Panc1 (cell line): Measurements from ENCODE around the gene JUND. TPM values are rescaled to one million over a fixed set of nuclear protein-coding genes. Genes with fewer than 3 reads are reported as not detected.
A peak's percentile ranks its signal among the peaks of the same experiment; 100 is the strongest.

ENCODE experiments used
- ATAC-seq: fragments of 200-7000 bp; cut with Tn5 transposase; 2 replicates; pipeline ENCODE4 v1.9.1; 2020; ENCODE audit warnings: mild to moderate bottlenecking, moderate library complexity
- BruUV-seq: library from RNA; stranded (reverse); fragments of 400-500 nt; replicated peaks from 2 replicates; lab custom pipeline; 2021; lab: Mats Ljungman, UMichigan
- CTCF ChIA-PET: fragments of 300-600 bp; sonication (Branson Sonifier 250); formaldehyde crosslinking; loops from one replicate; lab custom pipeline; 2022; ENCODE audit warnings: antibody characterized with exemption; lab: Charles Lee
- POLR2A ChIA-PET: fragments of 300-600 bp; sonication (Branson Sonifier 250); formaldehyde crosslinking; loops from one replicate; lab custom pipeline; 2022; ENCODE audit warnings: antibody characterized with exemption; lab: Charles Lee
- DNase-seq: peaks from one replicate; pipeline ENCODE4 v3.0.0-alpha.2; 2010; ENCODE audit warnings: low read depth, low spot score
- H3K27ac ChIP-seq: 2 replicates; pipeline ENCODE4 v1.5.1; 2011; ENCODE audit warnings: mild to moderate bottlenecking, low read length, inconsistent platforms
- H3K27me3 ChIP-seq: fragments of 200-500 bp; sonication (Bioruptor generic); 2 replicates; pipeline ENCODE4 v1.6.0; 2014; ENCODE audit warnings: low read length, inconsistent platforms; ENCODE audit not compliant: control insufficient read depth, insufficient read depth
- H3K36me3 ChIP-seq: fragments of 200-500 bp; sonication (Bioruptor generic); 2 replicates; pipeline ENCODE4 v1.5.1; 2014; ENCODE audit warnings: inconsistent platforms, mild to moderate bottlenecking, low read length, moderate library complexity; ENCODE audit not compliant: control insufficient read depth, insufficient read depth
- H3K4me1 ChIP-seq: 2 replicates; pipeline ENCODE4 v1.5.1; 2011; ENCODE audit warnings: inconsistent platforms, mild to moderate bottlenecking, low read length, moderate library complexity; ENCODE audit not compliant: control insufficient read depth, insufficient read depth
- H3K4me3 ChIP-seq, 2 experiments: 2 replicates each; pipeline ENCODE4 v1.5.1; 2011 to 2012; ENCODE audit warnings: low read depth in 2 of 2, low read length in 2 of 2, mild to moderate bottlenecking in 2 of 2, inconsistent platforms in 1 of 2, moderate library complexity in 1 of 2
- H3K9me3 ChIP-seq: fragments of 200-500 bp; sonication (Bioruptor generic); 2 replicates; pipeline ENCODE4 v1.5.1; 2014; ENCODE audit warnings: low read depth, mild to moderate bottlenecking, inconsistent platforms, low read length, moderate library complexity; ENCODE audit not compliant: control insufficient read depth, insufficient read depth
- CTCF ChIP-seq: fragments of 450-650 bp; IDR thresholded peaks from 2 replicates; pipeline ENCODE4 v1.5.1; 2017; ENCODE audit warnings: mild to moderate bottlenecking
- POLR2AphosphoS5 ChIP-seq: IDR thresholded peaks from 2 replicates; pipeline ENCODE4 v1.6.1; 2012; ENCODE audit warnings: mild to moderate bottlenecking, low read depth, low read length, moderate library complexity
- REST ChIP-seq, 2 experiments: IDR thresholded peaks; 2 replicates each; pipeline ENCODE4 v1.6.1; 2011 to 2012; ENCODE audit warnings: low read depth in 2 of 2, control low read depth in 1 of 2, low read length in 1 of 2, mild to moderate bottlenecking in 1 of 2, moderate library complexity in 1 of 2; ENCODE audit not compliant: insufficient read depth in 1 of 2
- SIN3A ChIP-seq: IDR thresholded peaks from 2 replicates; pipeline ENCODE4 v1.6.1; 2012; ENCODE audit warnings: low read depth, mild to moderate bottlenecking, low read length, moderate library complexity, borderline replicate concordance; ENCODE audit not compliant: insufficient read depth
- TCF7L2 ChIP-seq: IDR thresholded peaks from 2 replicates; pipeline ENCODE4 v1.6.1; 2011; ENCODE audit warnings: mild to moderate bottlenecking, low read depth, low read length, inconsistent platforms
- in situ Hi-C: cut with HindIII; loops from 2 replicates; pipeline ENCODE4 v1.10.0; 2016; ENCODE audit warnings: low sequenced_read_pairs, low pct_unique_long_range_greater_than_20kb
- intact Hi-C: fragments of 100-400 bp; cut with micrococcal nuclease; formaldehyde crosslinking; loops from one replicate; pipeline ENCODE4 v1.10.0; 2022; ENCODE audit not compliant: unreplicated experiment
- total RNA-seq: library from RNA; stranded (reverse); gene quantifications from one replicate; pipeline ENCODE4 v1.2.1, GENCODE V29; 2021; ENCODE audit not compliant: unreplicated experiment

JUND gene
- total RNA-seq, 1 experiment from 2014 or later = 130 TPM

- no peaks in the 10 kb centered on the region for H3K27me3 ChIP-seq
- in situ Hi-C loops = no loop called here
- peaks cover 43% of the 10 kb centered on the region for H3K4me1 ChIP-seq
- intact Hi-C loops = loop anchor here (2.0 kb wide), 1 partner anchor 42 kb away; no protein-coding TSS in a partner anchor
- DNase-seq (no peak), ATAC-seq (no peak)
- CTCF ChIA-PET = interaction anchor here (1.1 to 1.4 kb wide), 2 partner anchors 44 to 50 kb away, joined by 9 to 11 read pairs; partner anchors contain the start of gene LSM4
- H3K36me3 ChIP-seq = no peaks in the 10 kb centered on the region; the same call in 1 of the 2 replicates
- H3K9me3 ChIP-seq = no peaks in the 10 kb centered on the region
- TF ChIP-seq TCF7L2 (no peak), REST (IDR thresholded peaks at IDR 0.05; ENCODE audit: insufficient read depth in 1 of 2, low read depth in 2 of 2, low read length in 1 of 2) (no peak), POLR2AphosphoS5 (0 out of 2 replicates have a peak, but pooled peaks have one; percentile 19), SIN3A (no peak), CTCF (peak; percentile 35; the same call in 1 of the 2 replicates)
- peak overlapping the region; percentile 88 for H3K27ac ChIP-seq
- POLR2A ChIA-PET = interaction anchor here (0.5 to 1.2 kb wide), 4 partner anchors 10 to 84 kb away, joined by 3 to 9 read pairs (median 6); no protein-coding TSS in a partner anchor
- no TSS peak for BruUV-seq
- peak overlapping the region; percentile 74 to 91 for H3K4me3 ChIP-seq
Measured at GRCh38 chr19:18278521-18279265, 2.7 kb downstream of the JUND start.

- peak; percentile 88 for ATAC-seq
- peak overlapping the region in 1 of 2 experiments; percentile 11; a peak in 1 of 4 replicates for H3K4me3 ChIP-seq
- H3K4me1 ChIP-seq = peaks cover 37% of the 10 kb centered on the region
- ChIA-PET POLR2A (interaction anchor here (0.6 to 0.9 kb wide), 4 partner anchors 29 to 280 kb away, joined by 3 to 9 read pairs (median 3); no protein-coding TSS in a partner anchor), CTCF (interaction anchor here (1.2 kb wide), 1 partner anchor 54 kb away, joined by 4 read pairs; no protein-coding TSS in a partner anchor)
- H3K27ac ChIP-seq = peak overlapping the region; percentile 88
- H3K27me3 ChIP-seq = no peaks in the 10 kb centered on the region
- H3K36me3 ChIP-seq = no peaks in the 10 kb centered on the region; the same call in 1 of the 2 replicates
- in situ Hi-C loops = no loop called here
- TF ChIP-seq POLR2AphosphoS5 = peak; percentile 66; the same call in 1 of the 2 replicates
- no peak for TF ChIP-seq CTCF
- TF ChIP-seq REST (IDR thresholded peaks at IDR 0.05; ENCODE audit: insufficient read depth in 1 of 2, low read depth in 2 of 2, low read length in 1 of 2) = no peak
- no peak for TF ChIP-seq TCF7L2
- TF ChIP-seq SIN3A = no peak
- H3K9me3 ChIP-seq = no peaks in the 10 kb centered on the region
- no peak for DNase-seq
- intact Hi-C loops = no loop called here
- no TSS peak for BruUV-seq
Measured at GRCh38 chr19:18274781-18275356, 6.6 kb downstream of the JUND start.
